Measurements from ENCODE around the gene TNFSF18.

DNA sequence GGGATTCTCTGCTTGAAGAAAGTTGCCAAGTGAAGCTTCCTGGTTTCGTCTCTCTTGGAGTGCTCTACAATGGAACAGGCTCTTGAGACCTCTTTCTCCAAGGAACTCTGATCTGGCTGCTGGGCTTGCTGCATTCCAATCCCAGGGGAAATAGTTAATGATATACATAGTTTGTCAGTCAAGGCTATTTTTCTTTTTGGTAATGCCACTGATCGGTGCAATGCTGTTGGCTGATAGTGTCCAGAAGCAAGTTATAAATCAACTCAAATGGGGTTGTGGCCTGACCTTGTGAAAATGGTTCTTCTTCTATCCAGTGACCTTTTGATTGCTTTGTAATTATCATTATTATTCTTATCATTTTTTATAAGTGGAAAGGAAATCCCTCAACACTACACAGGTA lies 48.4 kb upstream of the TNFSF18 start:
- TF ChIP-seq, protein P1, sequence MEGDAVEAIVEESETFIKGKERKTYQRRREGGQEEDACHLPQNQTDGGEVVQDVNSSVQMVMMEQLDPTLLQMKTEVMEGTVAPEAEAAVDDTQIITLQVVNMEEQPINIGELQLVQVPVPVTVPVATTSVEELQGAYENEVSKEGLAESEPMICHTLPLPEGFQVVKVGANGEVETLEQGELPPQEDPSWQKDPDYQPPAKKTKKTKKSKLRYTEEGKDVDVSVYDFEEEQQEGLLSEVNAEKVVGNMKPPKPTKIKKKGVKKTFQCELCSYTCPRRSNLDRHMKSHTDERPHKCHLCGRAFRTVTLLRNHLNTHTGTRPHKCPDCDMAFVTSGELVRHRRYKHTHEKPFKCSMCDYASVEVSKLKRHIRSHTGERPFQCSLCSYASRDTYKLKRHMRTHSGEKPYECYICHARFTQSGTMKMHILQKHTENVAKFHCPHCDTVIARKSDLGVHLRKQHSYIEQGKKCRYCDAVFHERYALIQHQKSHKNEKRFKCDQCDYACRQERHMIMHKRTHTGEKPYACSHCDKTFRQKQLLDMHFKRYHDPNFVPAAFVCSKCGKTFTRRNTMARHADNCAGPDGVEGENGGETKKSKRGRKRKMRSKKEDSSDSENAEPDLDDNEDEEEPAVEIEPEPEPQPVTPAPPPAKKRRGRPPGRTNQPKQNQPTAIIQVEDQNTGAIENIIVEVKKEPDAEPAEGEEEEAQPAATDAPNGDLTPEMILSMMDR (IDR thresholded peaks at IDR 0.05): no peak
- TF ChIP-seq POLR2A (IDR thresholded peaks at IDR 0.05): no peak
